Peyer's patch (tissue), 4 donors: ENCODE measurements around the gene MRPL17.

ENCODE experiments used
- POLR2A ChIP-seq, 2 donors: fragments of 450-650 bp; IDR thresholded peaks; one replicate each; pipeline ENCODE4 v1.5.1; 2017; ENCODE audit warnings: antibody characterized with exemption in 2 of 2, mild to moderate bottlenecking in 2 of 2, moderate library complexity in 2 of 2
- TF ChIP-seq, protein P1 (sequence below), 6 experiments: fragments of 450-650 bp in 4 of 6; fragments of 200-600 bp in 2 of 6; sonication (generic) in 1 of 6; IDR thresholded peaks; one replicate each; pipeline ENCODE4 v1.5.1; 2017 to 2019; ENCODE audit warnings: antibody characterized with exemption in 6 of 6, mild to moderate bottlenecking in 3 of 6, moderate library complexity in 1 of 6

DNA sequence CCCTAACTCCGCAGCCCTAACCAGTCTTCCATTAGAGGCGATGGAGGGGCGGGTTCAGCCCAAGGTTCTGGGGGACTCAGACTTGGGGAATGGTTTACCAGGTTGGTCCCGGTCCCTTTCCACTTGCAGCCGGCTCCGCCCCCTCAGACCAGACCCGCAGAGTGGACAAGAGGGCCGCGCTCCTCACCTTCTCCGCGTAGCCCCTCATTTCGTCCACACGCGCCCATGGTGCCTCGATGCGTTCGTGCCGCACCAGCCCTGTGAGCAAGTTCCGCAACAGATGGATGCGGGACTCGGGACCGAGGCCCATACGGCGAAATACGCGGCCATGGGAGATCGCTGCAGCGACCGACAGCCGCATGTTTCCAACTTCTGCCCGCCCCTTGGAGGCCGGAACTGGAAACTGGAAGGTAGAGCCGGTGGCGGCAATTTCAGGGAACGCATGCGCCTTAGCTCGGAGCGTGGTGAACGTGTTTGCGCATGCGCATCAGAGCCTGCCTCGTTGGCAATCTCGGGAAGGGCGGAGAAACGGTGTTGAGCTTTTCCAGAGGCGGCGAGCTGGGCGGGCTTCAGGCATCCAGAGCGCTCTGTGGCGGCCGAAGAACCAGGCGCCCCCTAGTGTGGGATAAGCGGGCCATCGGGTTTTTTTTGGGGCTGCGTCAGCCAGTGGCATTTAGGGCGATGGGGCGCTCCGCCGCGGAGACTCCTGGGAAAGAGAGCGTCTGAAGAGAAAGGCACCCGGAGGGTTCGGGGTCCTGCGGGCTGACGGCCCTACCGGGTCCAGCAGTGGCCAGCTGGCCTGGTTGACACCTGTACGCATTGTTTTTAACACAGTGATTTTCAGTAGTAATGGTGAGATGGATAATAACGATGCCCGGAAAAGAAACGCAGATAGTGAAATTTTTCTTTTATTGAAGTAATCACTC is at the start of gene MRPL17:
- TF ChIP-seq, protein P1, sequence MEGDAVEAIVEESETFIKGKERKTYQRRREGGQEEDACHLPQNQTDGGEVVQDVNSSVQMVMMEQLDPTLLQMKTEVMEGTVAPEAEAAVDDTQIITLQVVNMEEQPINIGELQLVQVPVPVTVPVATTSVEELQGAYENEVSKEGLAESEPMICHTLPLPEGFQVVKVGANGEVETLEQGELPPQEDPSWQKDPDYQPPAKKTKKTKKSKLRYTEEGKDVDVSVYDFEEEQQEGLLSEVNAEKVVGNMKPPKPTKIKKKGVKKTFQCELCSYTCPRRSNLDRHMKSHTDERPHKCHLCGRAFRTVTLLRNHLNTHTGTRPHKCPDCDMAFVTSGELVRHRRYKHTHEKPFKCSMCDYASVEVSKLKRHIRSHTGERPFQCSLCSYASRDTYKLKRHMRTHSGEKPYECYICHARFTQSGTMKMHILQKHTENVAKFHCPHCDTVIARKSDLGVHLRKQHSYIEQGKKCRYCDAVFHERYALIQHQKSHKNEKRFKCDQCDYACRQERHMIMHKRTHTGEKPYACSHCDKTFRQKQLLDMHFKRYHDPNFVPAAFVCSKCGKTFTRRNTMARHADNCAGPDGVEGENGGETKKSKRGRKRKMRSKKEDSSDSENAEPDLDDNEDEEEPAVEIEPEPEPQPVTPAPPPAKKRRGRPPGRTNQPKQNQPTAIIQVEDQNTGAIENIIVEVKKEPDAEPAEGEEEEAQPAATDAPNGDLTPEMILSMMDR (IDR thresholded peaks at IDR 0.05) = peak; percentile 89 to 96 (median 93)
- peak; percentile 41 to 62 for TF ChIP-seq POLR2A (IDR thresholded peaks at IDR 0.05)
